Gastroesophageal sphincter (tissue), 3 donors: ENCODE data around the gene COX5A.

Source experiments
- EP300 ChIP-seq: sonication (generic); formaldehyde crosslinking; IDR thresholded peaks from one replicate; pipeline ENCODE4 v1.6.1; 2017; ENCODE audit warnings: antibody characterized with exemption, mild to moderate bottlenecking
- POLR2A ChIP-seq, 2 donors: fragments of 450-650 bp; IDR thresholded peaks; one replicate each; pipeline ENCODE4 v1.6.1; 2017; ENCODE audit warnings: antibody characterized with exemption in 2 of 2, mild to moderate bottlenecking in 2 of 2, moderate library complexity in 1 of 2
- TF ChIP-seq, protein P1 (sequence below), 4 experiments: fragments of 200-600 bp in 2 of 4; fragments of 450-650 bp in 2 of 4; sonication (generic) in 1 of 4; IDR thresholded peaks; one replicate each; pipeline ENCODE4 v1.5.1; 2017 to 2019; ENCODE audit warnings: antibody characterized with exemption in 4 of 4, mild to moderate bottlenecking in 2 of 4, moderate library complexity in 2 of 4

DNA sequence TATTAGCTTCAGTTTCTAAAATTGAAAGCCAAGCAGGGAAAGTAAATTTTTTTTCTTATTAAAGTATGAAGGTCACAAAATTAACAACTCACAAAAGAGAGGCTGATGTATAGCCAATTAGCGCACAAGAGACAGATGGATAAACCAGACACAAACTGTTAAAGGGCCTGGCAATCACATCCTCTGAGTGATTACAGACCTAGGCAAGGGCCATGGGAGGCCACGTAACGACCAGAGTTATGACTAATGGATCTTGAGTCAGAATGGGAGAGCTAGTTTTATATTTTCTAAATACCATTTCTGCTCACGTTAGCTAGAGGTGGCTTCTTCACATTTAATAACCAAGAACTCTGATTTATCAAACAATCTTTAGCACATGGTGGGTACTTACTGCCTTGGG is 39.7 kb upstream of the COX5A start:
- TF ChIP-seq POLR2A (IDR thresholded peaks at IDR 0.05), result no peak
- TF ChIP-seq, protein P1, sequence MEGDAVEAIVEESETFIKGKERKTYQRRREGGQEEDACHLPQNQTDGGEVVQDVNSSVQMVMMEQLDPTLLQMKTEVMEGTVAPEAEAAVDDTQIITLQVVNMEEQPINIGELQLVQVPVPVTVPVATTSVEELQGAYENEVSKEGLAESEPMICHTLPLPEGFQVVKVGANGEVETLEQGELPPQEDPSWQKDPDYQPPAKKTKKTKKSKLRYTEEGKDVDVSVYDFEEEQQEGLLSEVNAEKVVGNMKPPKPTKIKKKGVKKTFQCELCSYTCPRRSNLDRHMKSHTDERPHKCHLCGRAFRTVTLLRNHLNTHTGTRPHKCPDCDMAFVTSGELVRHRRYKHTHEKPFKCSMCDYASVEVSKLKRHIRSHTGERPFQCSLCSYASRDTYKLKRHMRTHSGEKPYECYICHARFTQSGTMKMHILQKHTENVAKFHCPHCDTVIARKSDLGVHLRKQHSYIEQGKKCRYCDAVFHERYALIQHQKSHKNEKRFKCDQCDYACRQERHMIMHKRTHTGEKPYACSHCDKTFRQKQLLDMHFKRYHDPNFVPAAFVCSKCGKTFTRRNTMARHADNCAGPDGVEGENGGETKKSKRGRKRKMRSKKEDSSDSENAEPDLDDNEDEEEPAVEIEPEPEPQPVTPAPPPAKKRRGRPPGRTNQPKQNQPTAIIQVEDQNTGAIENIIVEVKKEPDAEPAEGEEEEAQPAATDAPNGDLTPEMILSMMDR (IDR thresholded peaks at IDR 0.05), result no peak
- no peak for TF ChIP-seq EP300
